K562 (cell line): ENCODE measurements around the gene GABARAP. TPM values are rescaled to one million over a fixed set of nuclear protein-coding genes. Genes with fewer than 3 reads are reported as not detected.

Source experiments
- ATAC-seq: fragments of 200-7000 bp; cut with Tn5 transposase; 3 replicates; pipeline ENCODE4 v1.9.1; 2020; ENCODE audit warnings: moderate library complexity
- BruUV-seq: library from RNA; stranded (reverse); fragments of 400-500 nt; replicated peaks from 2 replicates; lab custom pipeline; 2021; lab: Mats Ljungman, UMichigan
- CTCF ChIA-PET: fragments of 300-600 bp; formaldehyde crosslinking; extraction: SDS; loops from one replicate; lab custom pipeline; 2021; ENCODE audit warnings: low intra/inter-chr PET ratio; lab: Yijun Ruan, JAX
- POLR2A ChIA-PET: fragments of 300-600, 350-650 bp; sonication (Branson Sonifier 250); formaldehyde crosslinking; extraction: SDS; loops from one replicate; lab custom pipeline; 2021; ENCODE audit warnings: antibody characterized with exemption, inconsistent platforms; lab: Yijun Ruan, JAX
- DNase-seq, 4 experiments: peaks; one replicate each; pipeline versions ENCODE4 v3.0.0 to v3.0.0-alpha.2; 2011 to 2018; ENCODE audit warnings: low spot score in 3 of 4, mixed read lengths in 3 of 4; ENCODE audit errors: extremely low read depth in 1 of 4
- FAIRE-seq: peaks from 2 replicates; lab custom pipeline; 2011; peaks lifted over from hg19 to GRCh38; lab: Jason Lieb, UNC
- H2AFZ ChIP-seq: 2 replicates; pipeline ENCODE4 v1.6.0; 2011; ENCODE audit warnings: low read depth, low read length, control low read depth, inconsistent platforms
- H3K27ac ChIP-seq: fragments of 200-600 bp; 3 replicates; pipeline ENCODE4 v1.8.0; 2011; ENCODE audit warnings: low read depth, mild to moderate bottlenecking, control low read depth, inconsistent platforms, low read length, moderate library complexity, mixed read lengths; ENCODE audit errors: extremely low read depth
- H3K27me3 ChIP-seq, 2 experiments: fragments of 300-600 bp in 1 of 2; 2 replicates in 1 of 2; 3 replicates in 1 of 2; pipeline versions ENCODE4 v1.6.0 to v1.8.0; 2011; ENCODE audit warnings: inconsistent platforms in 2 of 2, low read length in 2 of 2, mild to moderate bottlenecking in 1 of 2, mixed read lengths in 1 of 2, moderate library complexity in 1 of 2; ENCODE audit not compliant: control insufficient read depth in 2 of 2, insufficient read depth in 2 of 2
- H3K36me3 ChIP-seq: fragments of 300-600 bp; 3 replicates; pipeline ENCODE4 v1.8.0; 2011; ENCODE audit warnings: mild to moderate bottlenecking, low read length, inconsistent platforms; ENCODE audit not compliant: control insufficient read depth, insufficient read depth
- H3K4me1 ChIP-seq, 2 experiments: fragments of 200-600 bp in 1 of 2; replicated peaks in 1 of 2; 2 replicates in 1 of 2; 3 replicates in 1 of 2; pipeline versions ENCODE4 v1.5.1 to v1.8.0; 2011; ENCODE audit warnings: inconsistent platforms in 2 of 2, low read length in 2 of 2, mild to moderate bottlenecking in 1 of 2, mixed read lengths in 1 of 2, moderate library complexity in 1 of 2; ENCODE audit not compliant: control insufficient read depth in 2 of 2, insufficient read depth in 2 of 2
- H3K4me2 ChIP-seq: 2 replicates; pipeline ENCODE4 v1.6.1; 2011; ENCODE audit warnings: low read length, control low read depth, inconsistent platforms, mixed read lengths; ENCODE audit not compliant: insufficient read depth
- H3K4me3 ChIP-seq: fragments of 200-600 bp; sonication (generic), shearing (Covaris generic); 2 replicates; pipeline ENCODE4 v1.5.1; 2016; ENCODE audit warnings: control low read depth, inconsistent platforms
- H3K79me2 ChIP-seq: fragments of 200-600 bp; 3 replicates; pipeline ENCODE4 v1.8.0; 2011; ENCODE audit warnings: low read length, inconsistent platforms; ENCODE audit not compliant: control insufficient read depth, insufficient read depth
- H3K9ac ChIP-seq, 2 experiments: 2 replicates each; pipeline versions ENCODE4 v1.6.0 to v1.6.1; 2011; ENCODE audit warnings: low read depth in 2 of 2, low read length in 2 of 2, control low read depth in 1 of 2, inconsistent platforms in 1 of 2, mild to moderate bottlenecking in 1 of 2, mixed read lengths in 1 of 2; ENCODE audit not compliant: insufficient read depth in 1 of 2
- H3K9me1 ChIP-seq: one replicate; pipeline ENCODE4 v1.6.0; 2011; ENCODE audit warnings: inconsistent platforms, mild to moderate bottlenecking, low read length, moderate library complexity; ENCODE audit not compliant: control insufficient read depth, insufficient read depth
- H3K9me3 ChIP-seq: replicated peaks from 2 replicates; pipeline ENCODE4 v1.5.1; 2011; ENCODE audit warnings: low read depth, low read length, inconsistent platforms; ENCODE audit not compliant: control insufficient read depth, insufficient read depth
- H4K20me1 ChIP-seq: replicated peaks from 2 replicates; pipeline ENCODE4 v1.6.1; 2011; ENCODE audit warnings: low read length, inconsistent platforms, mixed read lengths; ENCODE audit not compliant: control insufficient read depth, insufficient read depth
- PHB ChIP-seq: fragments of 250-450 bp; sonication (Bioruptor Pico); IDR thresholded peaks from 2 replicates; pipeline ENCODE4 v1.5.0; 2021
- POLR2G ChIP-seq: fragments of 200-400 bp; formaldehyde crosslinking; IDR thresholded peaks from 2 replicates; pipeline ENCODE4 v1.6.1; 2017; ENCODE audit warnings: low read depth, mild to moderate bottlenecking, antibody characterized with exemption, low read length, moderate library complexity
- TEAD4 ChIP-seq, 2 experiments: sonication (generic) in 1 of 2; formaldehyde crosslinking in 1 of 2; IDR thresholded peaks; 2 replicates each; pipeline versions ENCODE4 v1.6.1 to v1.8.0; 2012 to 2022; ENCODE audit warnings: borderline replicate concordance in 1 of 2, inconsistent platforms in 1 of 2, low read length in 1 of 2, mild to moderate bottlenecking in 1 of 2, missing genetic modification reagents in 1 of 2
- TFAP4 ChIP-seq: sonication (generic); formaldehyde crosslinking; IDR thresholded peaks from 2 replicates; pipeline ENCODE4 v1.8.0; 2022; ENCODE audit warnings: missing genetic modification reagents, mild to moderate bottlenecking, moderate library complexity, borderline replicate concordance
- ZBTB1 ChIP-seq: sonication (generic); formaldehyde crosslinking; IDR thresholded peaks from 2 replicates; pipeline ENCODE4 v1.8.1; 2023; ENCODE audit warnings: missing genetic modification reagents, low read depth, mild to moderate bottlenecking, borderline replicate concordance
- ZEB2 ChIP-seq: fragments of 450-650 bp; IDR thresholded peaks from 2 replicates; pipeline ENCODE4 v1.6.1; 2016
- WGBS: fragments of 100-300 bp; shearing (Covaris generic); methylation state at CpG from one replicate; pipeline ENCODE4 v1.1.6; 2016; ENCODE audit warnings: low coverage, mixed read lengths; ENCODE audit not compliant: insufficient coverage; ENCODE audit errors: missing lambda C conversion rate; 5-methylcytosine and 5-hydroxymethylcytosine counted together
- in situ Hi-C: fragments of 300-500 bp; cut with MboI; formaldehyde crosslinking; loops from 4 replicates; pipeline ENCODE4 v1.15.0; 2018; ENCODE audit warnings: inconsistent platforms, mixed read lengths
- intact Hi-C: fragments of 100-400 bp; cut with micrococcal nuclease; formaldehyde crosslinking; loops from 2 replicates; pipeline ENCODE4 v1.14.2; 2022
- polyA plus RNA-seq, 8 experiments: library from polyadenylated mRNA; depleted of rRNA in 4 of 8; stranded (reverse) in 5 of 8; unstranded in 3 of 8; fragments of >200 nt; fragmentation: Nextera tagmentation in 2 of 8; fragmentation: Illumina TruSeq in 1 of 8; extraction: Ambion mirVana in 2 of 8; extraction: Trizol in 1 of 8; gene quantifications; 2 replicates each; pipeline versions ENCODE4 v1.2.1 to v1.2.3, GENCODE V29; 2011 to 2014; ENCODE audit warnings: inconsistent platforms in 1 of 8, missing spikeins in 1 of 8
- total RNA-seq, 7 experiments: library from RNA; depleted of rRNA in 6 of 7; stranded (reverse); fragments of >200 nt in 6 of 7; fragmentation: Illumina TruSeq in 2 of 7; extraction: Trizol in 2 of 7; gene quantifications; 2 replicates each; pipeline versions ENCODE4 v1.2.1 to v1.2.3, GENCODE V29; 2011 to 2021; ENCODE audit warnings: low replicate concordance in 1 of 7
- TF ChIP-seq, protein P1 (sequence below): sonication (generic); formaldehyde crosslinking; IDR thresholded peaks from 2 replicates; pipeline ENCODE4 v1.8.1; 2023; ENCODE audit warnings: missing genetic modification reagents, mild to moderate bottlenecking, borderline replicate concordance

The GABARAP gene
- total and polyA plus RNA-seq, 9 of the 15 experiments (the other 6 are each of a cell fraction or from before 2014, with no cell fraction given) = 47.5 to 373 (median 152) TPM

GRCh38 chr17:7262192-7262934 is 20.1 kb upstream of the GABARAP start, which contains the start of gene CLDN7:
CLDN7 (minus strand) TSS chr17:7262478; CDS start chr17:7262043, 435 bp downstream.
- Histone ChIP-seq H3K4me2 (peak within 1 kb of the TSS; percentile 95), H3K36me3 (peaks cover 28% of the 10 kb centered on the region; the same call in 2 of the 3 replicates), H4K20me1 (no peaks in the 10 kb centered on the region), H3K27ac (peak within 1 kb of the TSS; percentile 70), H3K9me3 (no peaks in the 10 kb centered on the region), H3K9me1 (no peaks in the 10 kb centered on the region), H3K4me3 (peak within 1 kb of the TSS; percentile 47), H2AFZ (peak within 1 kb of the TSS; percentile 97), H3K9ac (peak within 1 kb of the TSS; percentile 63 to 89), H3K27me3 (no peaks in the 10 kb centered on the region), H3K4me1 (peaks cover 10 to 35% of the 10 kb centered on the region in 2 experiments; a peak in 4 of 5 replicates), H3K79me2 (no peaks in the 10 kb centered on the region)
- POLR2A ChIA-PET = no interaction called here
- TSS peak; percentile 81 for BruUV-seq
- TF ChIP-seq POLR2G = peak; percentile 50
- TF ChIP-seq, protein P1, sequence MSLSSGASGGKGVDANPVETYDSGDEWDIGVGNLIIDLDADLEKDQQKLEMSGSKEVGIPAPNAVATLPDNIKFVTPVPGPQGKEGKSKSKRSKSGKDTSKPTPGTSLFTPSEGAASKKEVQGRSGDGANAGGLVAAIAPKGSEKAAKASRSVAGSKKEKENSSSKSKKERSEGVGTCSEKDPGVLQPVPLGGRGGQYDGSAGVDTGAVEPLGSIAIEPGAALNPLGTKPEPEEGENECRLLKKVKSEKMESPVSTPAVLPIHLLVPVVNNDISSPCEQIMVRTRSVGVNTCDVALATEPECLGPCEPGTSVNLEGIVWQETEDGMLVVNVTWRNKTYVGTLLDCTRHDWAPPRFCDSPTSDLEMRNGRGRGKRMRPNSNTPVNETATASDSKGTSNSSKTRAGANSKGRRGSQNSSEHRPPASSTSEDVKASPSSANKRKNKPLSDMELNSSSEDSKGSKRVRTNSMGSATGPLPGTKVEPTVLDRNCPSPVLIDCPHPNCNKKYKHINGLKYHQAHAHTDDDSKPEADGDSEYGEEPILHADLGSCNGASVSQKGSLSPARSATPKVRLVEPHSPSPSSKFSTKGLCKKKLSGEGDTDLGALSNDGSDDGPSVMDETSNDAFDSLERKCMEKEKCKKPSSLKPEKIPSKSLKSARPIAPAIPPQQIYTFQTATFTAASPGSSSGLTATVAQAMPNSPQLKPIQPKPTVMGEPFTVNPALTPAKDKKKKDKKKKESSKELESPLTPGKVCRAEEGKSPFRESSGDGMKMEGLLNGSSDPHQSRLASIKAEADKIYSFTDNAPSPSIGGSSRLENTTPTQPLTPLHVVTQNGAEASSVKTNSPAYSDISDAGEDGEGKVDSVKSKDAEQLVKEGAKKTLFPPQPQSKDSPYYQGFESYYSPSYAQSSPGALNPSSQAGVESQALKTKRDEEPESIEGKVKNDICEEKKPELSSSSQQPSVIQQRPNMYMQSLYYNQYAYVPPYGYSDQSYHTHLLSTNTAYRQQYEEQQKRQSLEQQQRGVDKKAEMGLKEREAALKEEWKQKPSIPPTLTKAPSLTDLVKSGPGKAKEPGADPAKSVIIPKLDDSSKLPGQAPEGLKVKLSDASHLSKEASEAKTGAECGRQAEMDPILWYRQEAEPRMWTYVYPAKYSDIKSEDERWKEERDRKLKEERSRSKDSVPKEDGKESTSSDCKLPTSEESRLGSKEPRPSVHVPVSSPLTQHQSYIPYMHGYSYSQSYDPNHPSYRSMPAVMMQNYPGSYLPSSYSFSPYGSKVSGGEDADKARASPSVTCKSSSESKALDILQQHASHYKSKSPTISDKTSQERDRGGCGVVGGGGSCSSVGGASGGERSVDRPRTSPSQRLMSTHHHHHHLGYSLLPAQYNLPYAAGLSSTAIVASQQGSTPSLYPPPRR (CRISPR knock-in tag) = no peak
- peak; percentile 10; the same call in 1 of the 2 replicates for TF ChIP-seq TFAP4
- TF ChIP-seq TEAD4 (IDR thresholded peaks at IDR 0.05; ENCODE audit: low read length) = no peak
- no peak for TF ChIP-seq TEAD4 (CRISPR knock-in tag; IDR thresholded peaks at IDR 0.05; ENCODE audit: borderline replicate concordance)
- 0 out of 2 replicates have a peak, but pooled peaks have one; percentile 35 for TF ChIP-seq ZBTB1 (CRISPR knock-in tag)
- TF ChIP-seq ZEB2 = peak; percentile 73
- no peak for TF ChIP-seq PHB
- intact Hi-C loops = no loop called here
- DNase-seq (peak in 1 of 4 experiments; percentile 14), FAIRE-seq (no peak), ATAC-seq (peak; percentile 10; the same call in 2 of the 3 replicates)
- CTCF ChIA-PET = no interaction called here
- 90% methylated on average over 10 of the region's 64 CpGs for WGBS
- in situ Hi-C loops = no loop called here
